Tongue (tissue), 2 donors: ENCODE data around the gene TFDP3. TPM values are rescaled to one million over a fixed set of nuclear protein-coding genes. Genes with fewer than 3 reads are reported as not detected.
A peak's percentile ranks its signal among the peaks of the same experiment; 100 is the strongest.

Experiments used
- DNase-seq: peaks from one replicate; pipeline ENCODE4 v3.0.0-alpha.2; 2015
- total RNA-seq: library from RNA; depleted of rRNA; stranded (reverse); fragments of >200 nt; gene quantifications from one replicate; pipeline ENCODE4 v1.2.3, GENCODE V29; 2014

TFDP3 gene, protein sequence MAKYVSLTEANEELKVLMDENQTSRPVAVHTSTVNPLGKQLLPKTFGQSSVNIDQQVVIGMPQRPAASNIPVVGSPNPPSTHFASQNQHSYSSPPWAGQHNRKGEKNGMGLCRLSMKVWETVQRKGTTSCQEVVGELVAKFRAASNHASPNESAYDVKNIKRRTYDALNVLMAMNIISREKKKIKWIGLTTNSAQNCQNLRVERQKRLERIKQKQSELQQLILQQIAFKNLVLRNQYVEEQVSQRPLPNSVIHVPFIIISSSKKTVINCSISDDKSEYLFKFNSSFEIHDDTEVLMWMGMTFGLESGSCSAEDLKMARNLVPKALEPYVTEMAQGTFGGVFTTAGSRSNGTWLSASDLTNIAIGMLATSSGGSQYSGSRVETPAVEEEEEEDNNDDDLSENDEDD
- total RNA-seq = not detected

DNA sequence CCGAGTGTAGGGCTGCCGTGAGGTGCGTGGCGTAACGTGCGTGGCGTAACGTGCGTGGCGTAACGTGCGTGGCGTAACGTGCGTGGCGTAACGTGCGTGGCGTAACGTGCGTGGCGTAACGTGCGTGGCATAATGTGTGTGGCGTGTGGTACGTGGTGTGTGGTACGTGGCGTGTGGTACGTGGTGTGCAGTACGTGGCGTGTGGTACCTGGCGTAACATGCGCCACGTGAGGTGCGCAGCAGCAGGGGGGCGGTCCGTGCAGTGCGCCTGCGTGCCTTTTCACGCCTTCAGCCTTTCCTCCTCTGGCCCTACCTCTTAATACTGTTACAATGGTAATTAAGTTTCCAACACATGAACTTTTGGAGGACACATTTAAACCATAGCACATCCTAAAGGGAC lies at the start of gene TFDP3:
Gene TFDP3 (minus strand): TSS at position 26 of the 400 bp plus-strand sequence. CDS start 95 bp downstream, outside the sequence.
- no peak for DNase-seq

DNA sequence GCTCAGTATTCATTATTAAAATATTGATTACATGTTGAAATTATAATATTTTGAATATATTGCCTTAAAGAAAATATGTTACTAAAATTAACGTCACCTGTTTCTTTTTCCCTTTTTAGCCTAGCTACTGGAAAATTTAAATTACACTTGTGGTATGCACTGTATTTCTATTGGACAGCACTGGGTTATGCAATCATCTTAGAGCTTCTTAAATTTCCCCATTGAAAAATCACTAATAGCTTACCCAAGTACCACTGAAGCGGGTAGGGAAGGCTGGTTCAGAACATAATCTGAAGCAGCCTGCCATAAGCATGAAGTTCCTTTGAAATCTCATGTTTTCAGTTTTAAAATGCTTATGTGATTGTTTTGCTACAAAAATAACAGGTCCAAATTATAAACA lies 49.5 kb upstream of the TFDP3 start:
- no peak for DNase-seq

DNA sequence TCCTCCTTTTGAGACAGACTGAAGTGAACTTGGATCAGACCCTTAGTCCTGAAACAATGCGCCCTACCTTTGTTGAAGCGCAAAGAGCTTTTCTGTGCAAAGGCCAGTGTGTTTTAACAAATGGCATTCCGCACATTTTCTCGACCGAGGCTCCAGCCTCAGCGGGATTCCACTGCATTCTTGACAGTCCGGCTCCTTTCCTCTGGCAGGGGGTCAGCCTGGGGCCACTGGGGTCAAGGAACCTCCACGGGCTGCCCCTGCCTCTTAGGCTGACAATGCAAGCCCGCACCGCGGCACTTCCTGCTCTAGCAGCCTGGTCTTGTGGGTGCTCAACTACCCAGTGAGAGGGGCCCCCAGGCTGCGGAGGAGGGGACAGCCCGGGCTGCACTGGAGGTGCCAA lies 47.2 kb upstream of the TFDP3 start:
- no peak for DNase-seq

DNA sequence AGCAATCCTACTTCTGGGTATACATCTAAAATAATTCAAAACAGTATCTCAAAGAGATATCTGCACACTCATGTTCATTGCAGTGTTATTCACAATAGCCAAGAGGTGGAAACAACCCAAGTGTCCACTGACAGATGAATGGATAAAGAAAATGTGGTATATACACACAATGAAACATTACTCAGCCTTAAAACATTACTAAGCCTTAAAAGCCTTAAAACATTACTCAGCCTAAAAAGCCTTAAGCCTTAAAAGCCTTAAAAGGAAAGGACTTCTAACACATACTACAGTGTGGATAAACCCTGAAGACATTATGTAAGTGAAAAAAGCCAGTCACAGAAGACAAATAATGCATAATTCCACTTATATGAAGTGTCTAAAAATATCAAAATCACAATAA lies 40.3 kb upstream of the TFDP3 start:
- DNase-seq = no peak

DNA sequence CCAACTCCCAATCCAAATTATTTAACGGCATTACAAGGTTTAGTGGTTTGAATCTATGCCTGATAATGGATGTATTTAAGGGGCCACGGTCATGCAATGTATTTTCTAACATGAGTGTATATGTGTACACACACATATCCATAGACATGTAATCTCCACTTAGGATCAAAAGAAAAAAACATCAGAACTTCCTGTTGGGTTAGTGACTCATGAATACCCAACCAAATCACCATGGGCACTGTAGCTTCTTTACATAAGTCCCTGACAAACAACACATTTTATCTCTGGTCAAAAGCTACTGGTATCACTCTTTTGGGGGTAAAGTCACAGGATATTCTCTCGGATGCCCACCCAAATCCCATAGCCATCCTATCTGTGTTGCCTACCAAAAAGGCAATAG lies 36.5 kb upstream of the TFDP3 start:
- DNase-seq = no peak

DNA sequence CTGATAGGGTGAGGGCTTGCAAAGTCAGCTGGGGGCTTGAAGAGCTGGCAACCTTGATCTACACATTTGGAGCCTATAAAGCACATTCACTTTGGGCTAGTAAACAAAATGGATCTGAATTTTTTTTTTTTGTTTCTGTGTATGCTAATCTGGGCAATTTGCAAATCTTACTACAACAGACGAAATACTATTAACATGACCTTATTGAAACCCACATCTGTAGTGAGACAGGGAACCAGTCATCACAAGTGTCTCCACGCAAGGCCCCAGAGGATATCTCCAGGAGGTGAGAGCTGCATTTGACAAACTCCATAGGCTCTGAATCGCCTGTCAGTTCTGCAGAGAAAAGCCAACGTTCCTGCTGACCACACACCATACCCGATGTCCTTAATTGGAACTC lies 33.0 kb upstream of the TFDP3 start:
- no peak for DNase-seq

DNA sequence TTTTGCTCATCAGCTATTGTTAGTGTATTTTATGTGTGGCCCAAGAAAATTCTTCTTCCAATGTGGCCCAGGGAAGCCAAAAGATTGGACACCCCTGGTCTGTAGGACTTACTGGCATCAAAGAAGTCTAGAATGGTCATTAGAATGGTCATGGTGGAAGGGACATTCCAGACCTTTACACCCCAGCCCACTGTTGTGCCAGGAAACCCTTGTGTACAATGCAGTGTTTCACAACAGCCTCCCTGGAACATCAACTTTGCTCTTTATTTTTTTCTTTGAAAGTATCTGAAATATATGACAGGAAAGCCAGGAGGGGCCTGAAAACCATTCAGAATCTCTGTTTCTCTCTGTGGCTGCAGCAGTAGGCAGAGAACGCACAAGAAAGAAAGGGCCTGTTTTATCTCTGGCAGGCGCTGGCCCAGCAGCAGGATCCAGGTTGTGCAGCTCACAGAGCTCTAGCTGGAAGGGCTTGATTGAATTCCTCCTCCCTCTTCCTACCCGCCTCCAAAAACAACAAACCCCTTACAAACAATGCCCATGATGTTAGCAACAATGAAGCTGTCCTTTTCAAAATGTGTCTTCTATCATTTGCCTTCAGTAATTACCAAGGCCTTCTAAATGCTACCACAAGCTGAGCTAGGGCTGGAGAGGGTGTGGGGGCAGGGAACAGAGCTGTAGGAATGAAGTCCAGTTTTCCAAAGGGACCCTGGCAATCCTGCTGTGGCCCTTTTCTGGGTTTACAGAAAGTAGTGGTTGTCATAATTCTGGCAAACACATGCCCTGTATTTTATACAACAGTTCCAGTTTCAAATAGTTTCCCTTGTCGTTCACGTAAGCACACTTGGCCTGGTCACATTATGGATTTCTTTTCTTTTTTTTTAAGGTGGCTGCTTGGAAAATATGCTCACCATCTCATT lies 32.3 kb upstream of the TFDP3 start:
- DNase-seq = peak; percentile 26

DNA sequence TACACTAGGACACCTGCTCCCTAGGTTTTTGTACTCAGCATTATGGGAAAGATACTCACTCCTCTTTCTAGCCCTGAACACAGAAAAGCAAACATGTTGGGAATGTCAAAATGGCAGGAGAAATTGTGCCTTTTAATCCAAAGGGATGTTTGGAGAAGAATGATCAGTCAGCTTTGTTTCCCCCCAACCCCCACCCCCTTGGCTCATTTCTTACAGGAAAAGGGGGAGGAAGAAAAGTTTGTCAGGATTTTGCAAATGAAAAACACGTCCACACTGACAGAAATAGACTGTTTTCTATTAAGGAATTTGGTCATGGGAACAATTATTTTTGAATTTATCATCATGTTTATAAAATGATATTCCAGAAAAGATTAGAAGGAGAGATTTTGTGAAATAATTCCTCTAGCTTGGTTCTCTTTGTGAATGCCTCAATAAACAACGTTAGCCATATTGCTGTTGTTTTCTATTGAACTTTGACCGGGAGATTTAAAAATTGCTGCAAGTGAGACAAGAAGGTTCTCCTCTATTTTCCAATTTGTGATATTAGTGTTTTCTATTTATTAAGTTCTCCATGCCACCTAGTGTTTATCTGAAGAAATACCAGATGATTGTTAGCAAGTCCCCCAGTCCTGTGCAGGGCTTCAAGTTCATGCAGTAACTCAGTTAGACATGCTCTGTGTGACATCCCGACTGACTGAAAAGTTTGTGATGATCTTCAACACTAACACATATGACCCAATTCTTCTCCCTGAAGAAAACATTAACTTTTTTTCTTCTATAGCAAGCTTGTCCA lies 31.3 kb upstream of the TFDP3 start:
- DNase-seq = no peak

DNA sequence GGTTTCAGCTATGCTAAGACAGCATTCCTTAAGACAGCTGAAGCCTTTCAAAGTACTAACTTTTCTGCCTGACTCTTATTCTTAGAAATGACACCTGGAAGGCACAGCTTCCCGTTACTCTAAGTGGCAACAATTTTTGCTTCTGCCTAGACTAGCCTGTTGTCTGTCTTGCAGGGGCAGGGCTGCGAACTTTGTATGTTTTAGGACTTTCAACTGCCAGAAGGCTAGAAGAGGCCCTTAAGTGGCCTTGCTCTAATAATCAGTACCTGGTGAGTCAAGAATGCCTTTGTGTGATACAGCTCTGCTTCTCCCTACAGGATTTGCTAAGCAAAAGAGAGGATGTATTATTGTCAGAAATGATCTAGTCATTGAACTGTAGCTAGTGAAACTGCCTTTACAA lies 30.0 kb upstream of the TFDP3 start:
- no peak for DNase-seq

DNA sequence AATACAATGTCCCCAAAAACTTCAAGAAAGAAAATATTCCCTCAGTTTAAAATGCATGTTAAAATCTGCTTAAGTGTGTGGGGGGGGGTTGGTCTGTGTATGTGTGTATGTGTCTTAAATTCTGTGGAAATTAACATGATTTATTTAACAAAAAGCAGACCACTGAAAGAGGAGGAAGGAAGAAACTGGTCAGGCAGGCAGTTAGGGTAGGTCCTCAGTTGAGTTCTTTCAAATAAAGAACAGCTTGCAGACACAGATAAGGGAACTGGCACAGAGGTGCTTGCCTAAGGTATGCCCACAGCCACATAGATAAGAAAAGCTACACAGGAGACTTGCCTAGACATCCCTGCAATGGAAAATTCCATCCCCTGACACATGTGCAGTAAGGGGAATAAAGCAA lies 28.8 kb upstream of the TFDP3 start:
- DNase-seq = no peak

DNA sequence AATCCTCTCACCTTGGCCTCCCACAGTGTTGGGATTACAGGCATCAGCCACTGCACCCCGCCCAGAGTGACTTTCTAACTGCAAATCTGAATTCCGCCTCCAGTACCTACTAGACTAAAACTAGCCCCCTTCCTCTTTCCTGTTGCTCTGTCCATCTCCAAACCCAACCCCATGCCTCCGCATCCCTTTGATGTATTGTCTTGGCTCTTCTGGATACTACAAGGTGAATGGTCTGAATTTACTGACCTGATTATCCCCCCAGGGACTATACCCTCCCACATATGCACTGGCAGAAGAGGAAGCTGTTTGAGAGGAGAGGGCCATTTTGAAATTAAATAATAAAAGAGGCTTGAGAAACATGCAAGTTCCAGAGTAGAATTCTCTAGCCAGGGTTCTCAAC lies 17.7 kb upstream of the TFDP3 start:
- DNase-seq = no peak

DNA sequence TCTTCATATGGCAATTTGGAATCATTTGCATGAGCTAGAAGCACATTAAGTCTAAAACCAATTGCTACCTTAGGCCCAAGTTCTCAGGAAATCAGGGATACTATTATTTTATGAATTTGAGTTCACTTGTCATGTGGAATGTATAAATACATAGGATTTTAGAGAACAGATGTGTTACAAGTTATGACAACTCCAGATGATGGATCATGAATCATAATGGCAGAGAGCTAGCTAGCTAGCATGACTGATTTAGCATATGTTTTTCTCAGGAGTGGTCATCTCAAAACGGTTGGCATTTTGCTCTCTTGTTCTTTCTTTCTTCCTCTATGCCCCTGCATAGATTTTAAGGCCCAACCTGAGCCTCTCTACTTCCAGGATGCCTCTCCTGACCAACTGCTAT lies 14.2 kb upstream of the TFDP3 start:
- no peak for DNase-seq

DNA sequence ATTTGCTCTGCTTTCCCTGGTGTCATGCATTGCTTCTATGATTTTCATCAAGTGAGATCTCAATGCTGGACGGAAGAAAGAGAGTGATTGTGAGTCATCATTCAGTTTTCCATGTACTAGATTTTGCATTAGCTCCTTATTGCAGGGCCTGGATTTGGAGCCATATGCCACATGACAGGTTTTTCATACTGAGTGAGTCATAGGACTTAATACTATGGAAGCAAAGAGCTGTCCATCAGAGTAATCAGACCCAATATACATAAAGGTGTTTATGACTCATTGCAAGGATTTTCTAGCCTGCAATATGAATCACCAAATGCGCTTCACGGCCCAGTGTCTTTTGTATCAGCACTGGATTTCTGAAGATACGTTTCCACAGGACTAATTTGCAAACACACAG lies 11.2 kb upstream of the TFDP3 start:
- no peak for DNase-seq

DNA sequence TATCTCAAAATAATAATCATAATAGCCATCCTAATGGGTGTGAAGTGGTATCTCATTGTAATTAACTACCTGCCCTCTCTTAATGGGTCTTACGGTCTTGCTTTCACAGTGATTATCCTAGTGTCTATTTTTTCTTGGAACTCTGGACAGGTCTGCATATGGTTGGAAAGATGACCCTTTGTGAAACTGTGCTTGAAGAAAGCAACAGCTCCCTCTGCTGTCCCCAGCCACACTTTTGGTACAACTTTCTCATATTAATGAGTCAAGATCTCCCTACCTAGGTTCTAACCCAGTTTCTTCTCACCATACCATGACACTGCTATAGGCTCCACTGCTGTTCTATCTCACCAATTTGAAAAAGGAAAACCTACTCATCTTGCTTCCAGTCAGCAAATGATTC lies 2.4 kb downstream of the TFDP3 start:
- DNase-seq = peak; percentile 24

DNA sequence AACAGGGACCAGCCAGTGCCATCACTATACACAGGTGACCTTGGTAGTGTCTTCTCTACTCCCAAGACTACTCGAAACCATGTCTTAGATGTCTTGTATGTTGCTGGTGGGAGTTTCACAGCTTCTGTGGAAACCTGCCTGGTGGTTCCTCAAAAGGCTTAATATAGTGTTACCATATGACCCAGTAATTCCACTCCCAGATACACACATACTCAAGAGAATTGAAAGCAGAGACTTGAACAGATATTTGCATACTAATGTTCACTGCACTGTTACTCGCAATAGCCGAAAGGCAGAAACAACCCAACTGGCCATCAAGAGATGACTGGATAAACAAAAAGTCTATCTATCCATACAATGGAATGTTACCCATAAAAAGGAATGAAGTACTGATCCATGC lies 3.1 kb downstream of the TFDP3 start:
- no peak for DNase-seq

DNA sequence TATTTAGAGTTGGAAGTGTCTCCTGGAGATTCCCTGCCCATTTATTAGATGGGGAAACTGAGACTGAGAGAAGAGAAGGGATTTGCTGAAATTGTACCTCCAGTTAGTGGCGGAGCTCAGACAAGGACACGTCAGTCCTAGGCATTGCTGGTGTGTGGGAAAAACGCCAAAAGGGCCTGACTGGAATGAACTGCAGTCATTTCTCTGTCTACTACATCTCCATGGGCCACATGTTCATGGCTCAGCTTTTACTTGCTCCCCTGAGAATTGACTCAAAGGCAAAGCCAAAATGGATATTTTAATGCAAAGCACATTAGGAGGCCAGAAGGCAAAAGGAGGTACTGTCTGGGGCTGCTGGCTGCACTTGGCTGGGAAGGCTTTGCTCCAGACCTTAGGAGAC lies 3.9 kb downstream of the TFDP3 start:
- DNase-seq = no peak

DNA sequence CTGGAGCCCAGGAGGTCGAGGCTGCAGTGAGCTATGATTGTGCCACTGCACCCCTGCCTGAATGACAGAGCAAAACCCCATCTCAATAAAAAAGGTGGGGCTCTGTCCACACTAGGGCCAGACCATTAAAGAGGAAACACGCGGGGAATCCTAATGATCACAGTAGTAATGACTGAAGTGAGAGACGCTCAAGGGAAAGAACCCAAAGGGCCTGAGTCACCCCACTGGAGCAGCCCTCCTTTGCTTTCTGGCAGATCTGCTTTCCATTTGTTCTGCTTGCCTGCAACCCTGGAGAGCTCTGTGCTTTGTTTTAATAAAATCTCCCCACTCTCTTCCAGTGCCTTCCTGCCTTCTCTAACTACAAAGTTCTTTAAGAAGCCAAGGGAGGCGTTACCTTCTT lies 5.0 kb downstream of the TFDP3 start:
- DNase-seq = no peak

DNA sequence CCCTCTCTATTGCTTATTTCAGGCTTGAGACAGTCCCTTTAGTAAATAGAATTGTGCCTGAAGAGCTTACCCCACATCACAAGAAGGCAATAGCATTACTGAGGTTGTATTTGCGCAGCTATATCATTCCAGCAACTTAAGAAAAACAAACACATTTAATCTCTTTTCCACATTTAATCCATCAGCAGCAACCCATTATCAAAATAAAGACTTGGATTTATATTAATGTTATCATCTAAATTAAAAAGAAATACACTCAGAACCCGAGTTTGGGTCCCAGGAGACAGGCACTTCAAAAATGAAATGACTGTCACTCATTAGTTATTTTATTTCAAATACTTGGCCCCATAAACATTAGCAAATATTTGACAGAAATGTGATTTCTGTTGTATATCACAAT lies 10.4 kb downstream of the TFDP3 start:
- DNase-seq = no peak

DNA sequence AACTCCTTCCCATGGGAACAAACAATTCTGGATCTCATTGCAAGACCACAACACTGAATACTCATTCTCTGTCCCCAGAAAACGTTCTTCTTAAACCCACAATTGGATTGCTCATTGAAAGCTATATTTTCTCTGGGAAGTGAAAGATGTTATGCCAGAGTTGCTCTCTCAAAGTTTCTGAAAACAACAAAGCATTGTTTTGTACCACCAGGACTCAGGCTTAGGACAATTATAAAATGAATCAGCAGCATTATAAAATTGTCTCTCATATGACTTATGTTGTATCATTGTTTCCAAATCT lies 26.5 kb downstream of the TFDP3 start:
- DNase-seq = peak; percentile 12

DNA sequence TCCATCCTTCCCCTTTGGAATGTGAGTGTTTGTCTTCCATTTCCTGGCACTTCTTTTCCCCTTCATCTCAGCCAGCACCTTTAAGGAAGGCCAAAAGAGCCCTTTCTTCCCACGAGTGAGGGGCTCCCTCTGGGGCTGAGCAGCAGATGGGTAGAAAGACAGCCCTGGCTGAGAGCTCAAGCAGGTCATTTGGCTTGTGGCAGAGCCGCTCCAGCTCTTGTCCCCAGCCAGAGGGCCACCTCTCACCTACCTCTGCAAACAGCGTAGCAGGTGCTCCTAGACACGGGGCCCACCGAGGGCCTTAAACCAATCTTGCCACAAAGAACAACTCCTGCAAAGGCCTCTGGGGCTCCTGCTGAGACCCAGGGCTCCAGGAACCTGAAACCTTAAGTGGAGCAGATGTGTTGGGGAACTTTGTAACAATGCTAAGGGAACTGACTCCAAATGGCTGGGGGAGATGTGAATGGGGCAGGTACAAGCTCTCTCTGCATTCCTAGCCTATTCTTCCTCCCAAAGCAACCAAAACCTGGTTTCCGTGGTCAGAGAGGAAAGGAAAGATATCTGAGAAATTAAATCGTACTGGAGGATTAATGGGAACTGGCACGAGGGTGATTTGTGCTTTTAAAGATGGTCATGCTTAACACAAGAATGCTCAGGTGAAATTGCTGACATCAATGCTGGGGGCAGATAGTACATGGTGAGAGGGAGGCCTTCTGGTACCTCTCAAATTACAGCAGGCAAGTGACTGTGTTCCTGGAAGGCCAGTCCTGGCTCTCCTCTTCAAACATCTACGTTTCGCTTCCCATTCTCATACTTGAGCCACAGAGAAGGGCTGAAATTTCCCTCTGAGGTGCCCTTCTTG lies 27.0 kb downstream of the TFDP3 start:
- no peak for DNase-seq

DNA sequence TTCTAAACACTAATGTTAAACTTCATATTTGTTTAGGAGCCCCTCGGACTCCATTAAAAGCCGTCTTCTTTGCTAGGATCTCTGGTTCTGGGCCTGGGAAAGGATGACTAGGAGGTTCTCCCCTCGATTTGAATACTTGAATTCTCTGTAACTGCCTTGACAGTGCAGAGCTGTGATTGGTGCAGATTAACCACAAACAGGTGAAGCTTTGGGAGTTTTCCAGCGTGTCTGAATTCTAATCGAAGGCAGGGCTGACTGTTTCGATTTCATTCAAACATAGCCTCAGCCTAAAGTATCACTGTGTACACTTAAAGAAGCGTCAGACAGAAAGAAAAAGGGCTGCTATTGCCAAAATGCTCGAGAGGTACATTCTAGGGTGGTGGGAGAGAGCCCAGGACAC lies 29.0 kb downstream of the TFDP3 start:
- DNase-seq = peak; percentile 44

DNA sequence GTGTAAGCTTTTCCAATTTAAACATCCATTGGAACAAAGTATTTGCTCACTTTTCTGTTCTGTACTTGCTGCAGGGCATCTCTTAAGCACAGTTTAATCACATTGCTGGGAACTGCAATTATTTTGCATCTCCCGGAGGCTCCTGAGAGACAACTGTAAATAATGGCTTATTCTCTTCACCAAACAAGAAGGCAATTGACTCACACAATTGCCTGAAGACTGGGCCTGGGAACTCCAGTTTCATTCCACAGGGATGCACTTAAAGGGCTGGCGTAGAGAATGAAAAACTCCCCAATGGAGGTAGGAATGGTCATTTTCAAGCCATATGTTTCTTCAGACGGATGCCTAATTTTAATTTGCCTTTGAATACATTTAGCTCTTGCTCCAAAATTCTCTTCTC lies 29.5 kb downstream of the TFDP3 start:
- DNase-seq = peak; percentile 13
